Sigmoid colon (tissue), 7 donors: ENCODE data around the gene TBX4. TPM values are rescaled to one million over a fixed set of nuclear protein-coding genes. Genes with fewer than 3 reads are reported as not detected.

Experiments
- DNase-seq: peaks from one replicate; pipeline ENCODE4 v3.0.0-alpha.2; 2019
- H3K27ac ChIP-seq, 4 donors: fragments of 200-600 bp; sonication (generic); one replicate each; pipeline ENCODE4 v1.5.1; 2016 to 2019; ENCODE audit warnings: mild to moderate bottlenecking in 1 of 4
- H3K27me3 ChIP-seq, 3 donors: fragments of 200-600 bp; sonication (generic); one replicate each; pipeline ENCODE4 v1.5.1; 2019; ENCODE audit warnings: mild to moderate bottlenecking in 1 of 3
- H3K36me3 ChIP-seq, 4 donors: fragments of 200-600 bp; sonication (generic); one replicate each; pipeline ENCODE4 v1.5.1; 2016 to 2019
- H3K4me1 ChIP-seq, 4 donors: fragments of 200-600 bp; sonication (generic); one replicate each; pipeline ENCODE4 v1.5.1; 2017 to 2019
- H3K4me3 ChIP-seq, 4 donors: fragments of 200-600 bp; sonication (generic); one replicate each; pipeline ENCODE4 v1.5.1; 2017 to 2019; ENCODE audit warnings: mild to moderate bottlenecking in 2 of 4, moderate library complexity in 1 of 4
- H3K9me3 ChIP-seq, 4 donors: fragments of 200-600 bp in 3 of 4; sonication (generic) in 3 of 4; one replicate each; pipeline versions ENCODE4 v1.5.1 to v1.6.1; 2013 to 2019
- CTCF ChIP-seq, 4 experiments: fragments of 450-650 bp in 3 of 4; fragments of 200-600 bp in 1 of 4; IDR thresholded peaks; one replicate each; pipeline ENCODE4 v1.5.1; 2016 to 2019; ENCODE audit warnings: antibody characterized with exemption in 4 of 4, mild to moderate bottlenecking in 3 of 4, moderate library complexity in 2 of 4
- EP300 ChIP-seq, 4 donors: sonication (generic); formaldehyde crosslinking; IDR thresholded peaks; one replicate each; pipeline ENCODE4 v1.6.1; 2017; ENCODE audit warnings: antibody characterized with exemption in 4 of 4
- POLR2A ChIP-seq, 2 donors: fragments of 450-650 bp; IDR thresholded peaks; one replicate each; pipeline ENCODE4 v1.6.1; 2016; ENCODE audit warnings: antibody characterized with exemption in 2 of 2, mild to moderate bottlenecking in 2 of 2, moderate library complexity in 2 of 2
- POLR2AphosphoS5 ChIP-seq, 4 donors: sonication (generic); formaldehyde crosslinking; IDR thresholded peaks; one replicate each; pipeline ENCODE4 v1.6.1; 2017; ENCODE audit warnings: antibody characterized with exemption in 4 of 4
- WGBS, 2 donors: extraction: QIAGEN DNeasy Blood & Tissue Kit; methylation state at CpG; one replicate each; pipeline ENCODE4 v1.1.7; 2013; 5-methylcytosine and 5-hydroxymethylcytosine counted together
- intact Hi-C: fragments of 100-400 bp; cut with DNase I; formaldehyde crosslinking; loops from one replicate; pipeline ENCODE4 v1.15.1; 2023
- polyA plus RNA-seq, 3 donors: library from polyadenylated mRNA; stranded (reverse); fragments of 200-250 nt; gene quantifications; one replicate each; pipeline ENCODE4 v1.2.3, GENCODE V29; 2013
- total RNA-seq, 4 donors: library from RNA; depleted of rRNA; stranded (reverse); fragments of >200 nt; gene quantifications; one replicate each; pipeline ENCODE4 v1.1.0, GENCODE V29; 2016
- donor health status: healthy with polysubstance abuse.
- donor health status: Bipolar disorder and iron deficiency.
- donor health status: healthy.

TBX4 gene
- total and polyA plus RNA-seq, 7 donors = not detected

DNA sequence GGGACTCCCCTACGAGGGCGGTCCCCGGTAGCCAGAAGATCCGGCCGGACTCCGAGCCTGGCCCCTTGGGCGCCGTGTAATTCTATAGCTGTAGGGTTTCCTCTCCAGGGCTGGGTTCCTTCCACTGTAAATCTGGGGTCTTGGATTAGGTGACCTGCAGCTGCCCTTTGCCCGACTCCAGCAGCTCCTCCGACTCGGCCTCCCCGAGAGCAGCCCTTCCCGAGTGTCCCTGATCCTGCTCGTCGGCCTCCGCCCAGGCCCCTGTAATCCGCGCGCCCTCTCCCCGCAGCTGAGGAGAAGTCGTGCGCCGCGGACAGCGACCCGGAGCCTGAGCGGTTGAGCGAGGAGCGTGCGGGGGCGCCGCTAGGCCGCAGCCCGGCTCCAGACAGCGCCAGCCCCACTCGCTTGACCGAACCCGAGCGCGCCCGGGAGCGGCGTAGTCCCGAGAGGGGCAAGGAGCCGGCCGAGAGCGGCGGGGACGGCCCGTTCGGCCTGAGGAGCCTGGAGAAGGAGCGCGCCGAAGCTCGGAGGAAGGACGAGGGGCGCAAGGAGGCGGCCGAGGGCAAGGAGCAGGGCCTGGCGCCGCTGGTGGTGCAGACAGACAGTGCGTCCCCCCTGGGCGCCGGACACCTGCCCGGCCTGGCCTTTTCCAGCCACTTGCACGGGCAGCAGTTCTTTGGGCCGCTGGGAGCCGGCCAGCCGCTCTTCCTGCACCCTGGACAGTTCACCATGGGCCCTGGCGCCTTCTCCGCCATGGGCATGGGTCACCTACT lies 47.1 kb upstream of the TBX4 start:
- H3K36me3 ChIP-seq = no peaks in the 10 kb centered on the region
- H3K4me1 ChIP-seq = peaks cover 0 to 59% (median 55%) of the 10 kb centered on the region in 4 donors
- H3K27ac ChIP-seq = peak overlapping the region in 3 of 4 donors; percentile 23 to 91 (median 27)
- H3K4me3 ChIP-seq = peak overlapping the region in 3 of 4 donors; percentile 7 to 28 (median 24)
- intact Hi-C loops = loop anchor here (5.0 kb wide), 1 partner anchor 153 kb away; no protein-coding TSS in a partner anchor
- no peak for TF ChIP-seq EP300 (IDR thresholded peaks at IDR 0.05)
- TF ChIP-seq POLR2AphosphoS5 (IDR thresholded peaks at IDR 0.05) = no peak
- TF ChIP-seq CTCF (IDR thresholded peaks at IDR 0.05) = no peak
- TF ChIP-seq POLR2A (IDR thresholded peaks at IDR 0.05) = no peak
- H3K27me3 ChIP-seq = peaks cover 68 to 98% (median 93%) of the 10 kb centered on the region in 3 donors
- 5 to 11% methylated on average over 71 of the region's 71 CpGs for WGBS, 2 donors
- no peaks in the 10 kb centered on the region for H3K9me3 ChIP-seq
- peak; percentile 62 for DNase-seq

GRCh38 chr17:61405686-61406536 lies 46.3 kb upstream of the TBX4 start:
- H3K27ac ChIP-seq = peak overlapping the region in 2 of 4 donors; percentile 23 to 91
- H3K4me1 ChIP-seq = peaks cover 0 to 61% (median 56%) of the 10 kb centered on the region in 4 donors
- DNase-seq = peak; percentile 64
- H3K9me3 ChIP-seq = no peaks in the 10 kb centered on the region
- H3K4me3 ChIP-seq = peak overlapping the region in 2 of 4 donors; percentile 24 to 28
- WGBS, 2 donors = 26 to 29% methylated on average over 37 of the region's 37 CpGs
- no peaks in the 10 kb centered on the region for H3K36me3 ChIP-seq
- peaks cover 73 to 98% (median 95%) of the 10 kb centered on the region in 3 donors for H3K27me3 ChIP-seq
- TF ChIP-seq EP300 (IDR thresholded peaks at IDR 0.05) (no peak), POLR2AphosphoS5 (IDR thresholded peaks at IDR 0.05) (no peak), POLR2A (IDR thresholded peaks at IDR 0.05) (no peak), CTCF (IDR thresholded peaks at IDR 0.05) (no peak)
- intact Hi-C loops = no loop called here

DNA sequence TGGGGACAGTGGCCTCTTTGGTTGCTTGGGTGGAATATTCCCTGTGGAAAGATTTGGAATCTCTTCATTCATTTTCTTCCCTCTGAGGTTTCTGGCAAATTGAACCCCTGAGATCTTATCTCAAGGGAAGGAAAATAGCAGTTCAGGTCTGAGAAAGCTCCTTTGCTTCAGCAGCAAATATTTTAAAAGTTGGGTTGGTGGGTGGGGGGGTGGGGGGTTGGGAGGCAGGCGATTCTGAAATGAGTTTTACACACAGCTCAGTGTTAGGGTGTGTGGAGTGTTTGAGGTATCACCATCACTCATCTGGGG lies 45.7 kb upstream of the TBX4 start:
- H3K4me1 ChIP-seq = peaks cover 0 to 62% (median 59%) of the 10 kb centered on the region in 4 donors
- H3K4me3 ChIP-seq = no peak overlapping the region
- H3K9me3 ChIP-seq = no peaks in the 10 kb centered on the region
- intact Hi-C loops = no loop called here
- H3K36me3 ChIP-seq = no peaks in the 10 kb centered on the region
- TF ChIP-seq CTCF (IDR thresholded peaks at IDR 0.05) (no peak), POLR2A (IDR thresholded peaks at IDR 0.05) (no peak), POLR2AphosphoS5 (IDR thresholded peaks at IDR 0.05) (no peak), EP300 (IDR thresholded peaks at IDR 0.05) (no peak)
- 37 to 50% methylated on average over 1 of the region's 1 CpG for WGBS, 2 donors
- DNase-seq = no peak
- peaks cover 73 to 98% (median 95%) of the 10 kb centered on the region in 3 donors for H3K27me3 ChIP-seq
- peak overlapping the region in 1 of 4 donors; percentile 91 for H3K27ac ChIP-seq

DNA sequence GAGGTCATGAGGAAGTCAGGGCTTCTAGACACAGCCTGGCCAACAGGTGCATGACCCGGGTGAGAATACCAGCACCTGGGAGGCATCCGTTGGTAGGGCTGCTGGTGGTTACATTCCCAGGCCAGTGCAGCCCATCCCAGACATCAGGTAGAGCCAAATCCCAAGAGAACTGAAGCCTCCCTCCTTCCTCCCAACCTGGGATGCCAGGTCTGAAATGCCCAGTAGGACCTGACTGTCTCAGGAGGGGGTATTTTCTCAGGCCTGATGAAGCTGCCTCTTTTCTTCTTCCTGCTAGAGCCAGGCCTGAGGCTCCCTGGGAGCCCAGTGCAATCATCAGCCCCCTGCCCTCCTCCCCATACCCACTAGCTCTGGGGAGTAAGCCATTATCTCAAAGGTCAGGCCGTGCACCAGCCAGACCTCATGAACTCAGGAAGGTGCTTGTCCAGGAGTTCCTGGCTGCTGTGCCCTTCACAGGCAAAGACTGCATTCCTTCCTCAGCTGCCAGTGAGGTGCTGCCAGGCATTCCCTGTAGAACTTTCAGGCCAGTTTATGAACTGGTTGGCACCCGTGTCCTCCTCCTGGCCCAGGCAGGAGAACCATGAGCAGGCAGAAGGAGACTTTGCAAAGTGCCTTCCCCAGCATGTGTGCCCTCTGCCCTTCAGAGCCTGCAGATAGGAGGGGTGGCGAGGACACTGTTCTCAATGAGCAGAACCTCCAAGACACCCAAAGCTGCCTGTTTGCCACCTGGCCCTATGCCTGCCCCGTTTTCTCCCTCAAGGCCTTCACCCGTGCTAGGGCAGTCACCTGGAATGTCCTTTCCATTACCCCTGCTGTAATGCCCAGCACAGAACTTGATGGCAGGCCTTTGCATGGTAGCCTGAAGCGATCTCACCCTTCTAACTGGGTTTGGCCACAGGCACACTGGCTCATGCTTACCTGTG lies 45.0 kb upstream of the TBX4 start:
- Histone ChIP-seq H3K27me3 (peaks cover 66 to 97% (median 90%) of the 10 kb centered on the region in 3 donors), H3K9me3 (no peaks in the 10 kb centered on the region), H3K27ac (peak overlapping the region in 1 of 4 donors; percentile 91), H3K4me3 (no peak overlapping the region), H3K4me1 (peaks cover 0 to 68% (median 65%) of the 10 kb centered on the region in 4 donors), H3K36me3 (no peaks in the 10 kb centered on the region)
- WGBS, 2 donors = 51 to 64% methylated on average over 8 of the region's 8 CpGs
- peak; percentile 54 for DNase-seq
- intact Hi-C loops = no loop called here
- TF ChIP-seq EP300 (IDR thresholded peaks at IDR 0.05) = no peak
- no peak for TF ChIP-seq CTCF (IDR thresholded peaks at IDR 0.05)
- TF ChIP-seq POLR2A (IDR thresholded peaks at IDR 0.05) = no peak
- TF ChIP-seq POLR2AphosphoS5 (IDR thresholded peaks at IDR 0.05) = no peak
